ENCODE measurements around the gene KCNJ13.

DNA sequence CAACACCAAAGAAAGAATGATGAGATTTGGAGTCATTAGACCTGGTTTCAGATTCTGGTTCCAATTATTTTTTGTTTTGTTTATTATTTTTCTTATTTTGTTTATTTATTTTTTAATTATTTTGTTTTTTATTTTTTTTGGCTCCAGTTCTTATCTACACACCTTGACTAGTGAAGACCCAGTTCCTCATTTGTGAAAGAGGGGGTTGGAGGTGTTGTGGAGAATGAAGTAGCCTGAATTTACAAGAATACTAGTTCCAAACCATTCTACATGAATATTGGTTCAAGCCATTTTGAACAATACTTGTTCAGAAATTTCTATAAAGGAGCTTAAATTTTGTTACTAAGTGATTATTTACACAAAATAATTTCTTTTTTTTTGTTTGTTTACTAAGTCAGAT is 6.9 kb upstream of the KCNJ13 start:
- no peak for TF ChIP-seq EZH2 (IDR thresholded peaks at IDR 0.05; ENCODE audit: borderline replicate concordance, low read depth, low read length, poor library complexity, severe bottlenecking)
- TF ChIP-seq, protein P1, sequence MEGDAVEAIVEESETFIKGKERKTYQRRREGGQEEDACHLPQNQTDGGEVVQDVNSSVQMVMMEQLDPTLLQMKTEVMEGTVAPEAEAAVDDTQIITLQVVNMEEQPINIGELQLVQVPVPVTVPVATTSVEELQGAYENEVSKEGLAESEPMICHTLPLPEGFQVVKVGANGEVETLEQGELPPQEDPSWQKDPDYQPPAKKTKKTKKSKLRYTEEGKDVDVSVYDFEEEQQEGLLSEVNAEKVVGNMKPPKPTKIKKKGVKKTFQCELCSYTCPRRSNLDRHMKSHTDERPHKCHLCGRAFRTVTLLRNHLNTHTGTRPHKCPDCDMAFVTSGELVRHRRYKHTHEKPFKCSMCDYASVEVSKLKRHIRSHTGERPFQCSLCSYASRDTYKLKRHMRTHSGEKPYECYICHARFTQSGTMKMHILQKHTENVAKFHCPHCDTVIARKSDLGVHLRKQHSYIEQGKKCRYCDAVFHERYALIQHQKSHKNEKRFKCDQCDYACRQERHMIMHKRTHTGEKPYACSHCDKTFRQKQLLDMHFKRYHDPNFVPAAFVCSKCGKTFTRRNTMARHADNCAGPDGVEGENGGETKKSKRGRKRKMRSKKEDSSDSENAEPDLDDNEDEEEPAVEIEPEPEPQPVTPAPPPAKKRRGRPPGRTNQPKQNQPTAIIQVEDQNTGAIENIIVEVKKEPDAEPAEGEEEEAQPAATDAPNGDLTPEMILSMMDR (conservative IDR thresholded peaks at IDR 0.05; ENCODE audit: low read depth, low read length): no peak
